ENCODE measurements around the gene GRK2.
A peak's percentile ranks its signal among the peaks of the same experiment; 100 is the strongest.

GRK2 gene

GRCh38 chr11:67299471-67300191 is 33.4 kb downstream of the GRK2 start:
- no peak overlapping the region for H3K27ac Mint-ChIP-seq
- H3K27me3 Mint-ChIP-seq (ENCODE audit: low read depth, poor library complexity): peaks cover 3% of the 10 kb centered on the region
- no peak overlapping the region for H3K4me3 Mint-ChIP-seq
- peaks cover 14% of the 10 kb centered on the region for H3K4me1 Mint-ChIP-seq
- no peak for DNase-seq
- peaks cover 35% of the 10 kb centered on the region for H3K9me3 Mint-ChIP-seq
- no peak for TF ChIP-seq CTCF (IDR thresholded peaks at IDR 0.05)
- peaks cover 45% of the 10 kb centered on the region for H3K36me3 Mint-ChIP-seq (ENCODE audit: low read depth)

GRCh38 chr11:67300256-67300755 is 34.0 kb downstream of the GRK2 start:
- no peak overlapping the region for H3K4me3 Mint-ChIP-seq
- H3K9me3 Mint-ChIP-seq: peaks cover 28% of the 10 kb centered on the region
- H3K27ac Mint-ChIP-seq: no peak overlapping the region
- DNase-seq: no peak
- H3K36me3 Mint-ChIP-seq (ENCODE audit: low read depth): peaks cover 38% of the 10 kb centered on the region
- peaks cover 5% of the 10 kb centered on the region for H3K27me3 Mint-ChIP-seq (ENCODE audit: low read depth, poor library complexity)
- H3K4me1 Mint-ChIP-seq: peaks cover 16% of the 10 kb centered on the region
- TF ChIP-seq CTCF (IDR thresholded peaks at IDR 0.05): no peak

- Mint-ChIP-seq H3K4me3 (no peak overlapping the region), H3K4me1 (peaks cover 21% of the 10 kb centered on the region), H3K36me3 (ENCODE audit: low read depth) (peaks cover 33% of the 10 kb centered on the region), H3K9me3 (peaks cover 23% of the 10 kb centered on the region), H3K27ac (no peak overlapping the region), H3K27me3 (ENCODE audit: low read depth, poor library complexity) (peaks cover 10% of the 10 kb centered on the region)
- TF ChIP-seq CTCF (IDR thresholded peaks at IDR 0.05): no peak
- DNase-seq: no peak
Measured at GRCh38 chr11:67300756-67301312, 34.6 kb downstream of the GRK2 start.

GRCh38 chr11:67301313-67301921 is 35.1 kb downstream of the GRK2 start:
- H3K4me3 Mint-ChIP-seq: no peak overlapping the region
- no peak overlapping the region for H3K27ac Mint-ChIP-seq
- H3K9me3 Mint-ChIP-seq: peaks cover 17% of the 10 kb centered on the region
- TF ChIP-seq CTCF (IDR thresholded peaks at IDR 0.05): no peak
- DNase-seq: no peak
- H3K36me3 Mint-ChIP-seq (ENCODE audit: low read depth): peaks cover 27% of the 10 kb centered on the region
- peaks cover 21% of the 10 kb centered on the region for H3K4me1 Mint-ChIP-seq
- peaks cover 10% of the 10 kb centered on the region for H3K27me3 Mint-ChIP-seq (ENCODE audit: low read depth, poor library complexity)

- DNase-seq: peak; percentile 68
- TF ChIP-seq CTCF (IDR thresholded peaks at IDR 0.05): no peak
- peaks cover 10% of the 10 kb centered on the region for H3K27me3 Mint-ChIP-seq (ENCODE audit: low read depth, poor library complexity)
- no peak overlapping the region for H3K27ac Mint-ChIP-seq
- H3K9me3 Mint-ChIP-seq: peaks cover 11% of the 10 kb centered on the region
- peak overlapping the region; percentile 75 for H3K4me3 Mint-ChIP-seq
- peaks cover 21% of the 10 kb centered on the region for H3K36me3 Mint-ChIP-seq (ENCODE audit: low read depth)
- peaks cover 21% of the 10 kb centered on the region for H3K4me1 Mint-ChIP-seq
Measured at GRCh38 chr11:67301951-67302516, 35.8 kb downstream of the GRK2 start.
